Vagina (tissue), 2 donors: Measurements from ENCODE around the gene ERCC6L2. TPM values are rescaled to one million over a fixed set of nuclear protein-coding genes. Genes with fewer than 3 reads are reported as not detected.

Source experiments
- DNase-seq, 2 donors: peaks; one replicate each; pipeline ENCODE4 v3.0.0-alpha.2; 2017; ENCODE audit errors: extremely low spot score in 2 of 2
- H3K27ac ChIP-seq: fragments of 200-600 bp; sonication (generic); one replicate; pipeline ENCODE4 v1.5.1; 2019
- H3K27me3 ChIP-seq: fragments of 200-600 bp; sonication (generic); one replicate; pipeline ENCODE4 v1.5.1; 2019
- H3K36me3 ChIP-seq, 2 donors: fragments of 200-600 bp; sonication (generic); one replicate each; pipeline ENCODE4 v1.5.1; 2017 to 2019
- H3K4me1 ChIP-seq: fragments of 200-600 bp; sonication (generic); one replicate; pipeline ENCODE4 v1.5.1; 2019
- H3K4me3 ChIP-seq, 2 donors: fragments of 200-600 bp; sonication (generic); 1 replicate in 1 of 2; 2 replicates in 1 of 2; pipeline ENCODE4 v1.5.1; 2016 to 2019
- H3K9me3 ChIP-seq: fragments of 200-600 bp; sonication (generic); one replicate; pipeline ENCODE4 v1.5.1; 2019
- CTCF ChIP-seq, 3 experiments: fragments of 450-650 bp in 2 of 3; fragments of 200-600 bp in 1 of 3; sonication (generic) in 1 of 3; IDR thresholded peaks; one replicate each; pipeline ENCODE4 v1.5.1; 2017 to 2019; ENCODE audit warnings: antibody characterized with exemption in 3 of 3, mild to moderate bottlenecking in 2 of 3, moderate library complexity in 2 of 3
- POLR2A ChIP-seq, 2 donors: fragments of 450-650 bp; IDR thresholded peaks; one replicate each; pipeline ENCODE4 v1.6.1; 2017; ENCODE audit warnings: antibody characterized with exemption in 2 of 2, mild to moderate bottlenecking in 2 of 2, moderate library complexity in 2 of 2
- POLR2AphosphoS5 ChIP-seq, 2 donors: sonication (generic); formaldehyde crosslinking; IDR thresholded peaks; one replicate each; pipeline ENCODE4 v1.9.0; 2017; ENCODE audit warnings: antibody characterized with exemption in 2 of 2, mild to moderate bottlenecking in 2 of 2, low read depth in 1 of 2; ENCODE audit not compliant: insufficient read depth in 1 of 2
- intact Hi-C: fragments of 100-400 bp; cut with DNase I; formaldehyde crosslinking; loops from one replicate; pipeline ENCODE4 v1.15.1; 2023
- total RNA-seq: library from RNA; depleted of rRNA; stranded (reverse); fragments of >200 nt; gene quantifications from one replicate; pipeline ENCODE4 v1.2.3, GENCODE V29; 2016

Gene ERCC6L2
- 59.2 TPM for total RNA-seq

- no peak within 1 kb of the TSS for H3K4me3 ChIP-seq
These were observed at the start of gene ERCC6L2 for GRCh38 chr9:95875305-95876137. ERCC6L2 (plus strand) TSS chr9:95875691; CDS start chr9:95876039, 348 bp downstream.

DNA sequence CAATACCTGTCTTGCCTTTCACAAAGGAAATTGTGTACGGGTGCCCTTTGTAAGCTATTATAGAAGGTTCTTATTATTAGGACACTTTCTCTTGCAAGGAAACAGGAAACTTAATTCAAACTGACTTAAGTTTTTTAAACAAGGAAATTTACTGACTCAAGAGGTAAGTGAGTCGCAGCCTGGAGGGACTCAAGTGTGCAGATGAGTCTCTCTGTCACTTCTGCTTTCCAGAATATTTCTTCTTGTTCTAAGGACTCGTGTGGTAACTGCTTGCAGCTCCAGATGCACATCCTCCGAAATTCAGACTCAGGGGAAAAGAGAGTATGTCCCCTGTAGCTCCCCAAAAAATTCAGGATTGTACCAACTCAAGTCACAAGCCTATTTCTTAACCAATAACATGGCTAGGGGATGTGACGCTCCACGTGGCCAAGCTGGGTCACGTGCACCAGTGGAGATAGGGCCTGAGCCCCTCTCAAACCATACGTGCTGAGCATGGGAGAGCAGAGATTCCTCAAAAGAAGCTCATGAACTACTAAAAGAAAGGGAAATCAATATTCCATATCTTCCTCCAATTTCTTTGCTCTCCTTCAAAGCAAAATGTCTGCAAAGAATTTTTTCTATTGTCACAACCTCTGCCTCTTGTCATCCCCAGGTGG lies 49.2 kb upstream of the ERCC6L2 start:
- TF ChIP-seq CTCF (IDR thresholded peaks at IDR 0.05): no peak
- no peak for TF ChIP-seq POLR2AphosphoS5 (IDR thresholded peaks at IDR 0.05; ENCODE audit: insufficient read depth in 1 of 2, low read depth in 1 of 2)
- no peak for TF ChIP-seq POLR2A (IDR thresholded peaks at IDR 0.05)

More at GRCh38 chr9:95875305-95876137, at the start of gene ERCC6L2:
- Histone ChIP-seq H3K36me3 (peaks cover 0 to 2% of the 10 kb centered on the region in 2 donors), H3K27ac (no peak within 1 kb of the TSS), H3K9me3 (no peaks in the 10 kb centered on the region), H3K4me1 (peaks cover 26% of the 10 kb centered on the region), H3K27me3 (no peaks in the 10 kb centered on the region)
- intact Hi-C loops: loop anchor here (5.0 kb wide), 1 partner anchor 368 kb away; no protein-coding TSS in a partner anchor
- TF ChIP-seq CTCF (IDR thresholded peaks at IDR 0.05) (peak in 1 of 3 experiments; percentile 13), POLR2AphosphoS5 (IDR thresholded peaks at IDR 0.05; ENCODE audit: insufficient read depth in 1 of 2, low read depth in 1 of 2) (peak; percentile 40 to 92), POLR2A (IDR thresholded peaks at IDR 0.05) (peak in 1 of 2 donors; percentile 57)
- peak in 1 of 2 donors; percentile 93 for DNase-seq

DNA sequence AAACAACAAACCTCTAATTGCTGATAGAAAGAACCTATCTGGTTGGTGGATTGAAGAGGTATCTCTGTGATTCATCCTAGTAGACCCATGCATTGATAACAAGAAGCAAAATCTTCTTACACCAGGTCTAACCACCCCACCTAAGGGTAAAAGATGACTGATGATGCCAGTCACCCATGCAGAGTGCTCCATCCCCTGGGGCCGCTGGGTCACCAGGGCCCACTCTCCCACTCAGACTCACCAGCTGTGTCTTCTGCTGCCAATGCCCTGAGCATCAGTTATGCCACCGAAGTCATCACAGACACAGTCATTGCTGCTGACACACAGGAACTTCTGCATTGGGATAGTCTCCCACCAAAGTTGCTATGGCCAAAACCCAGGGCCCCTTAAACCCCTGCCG lies 44.7 kb upstream of the ERCC6L2 start:
- intact Hi-C loops: no loop called here
- Histone ChIP-seq H3K27me3 (no peaks in the 10 kb centered on the region), H3K4me3 (no peak overlapping the region), H3K27ac (no peak overlapping the region), H3K9me3 (no peaks in the 10 kb centered on the region), H3K36me3 (no peaks in the 10 kb centered on the region), H3K4me1 (peaks cover 15% of the 10 kb centered on the region)
- no peak for DNase-seq
- TF ChIP-seq CTCF (IDR thresholded peaks at IDR 0.05) (no peak), POLR2A (IDR thresholded peaks at IDR 0.05) (no peak), POLR2AphosphoS5 (IDR thresholded peaks at IDR 0.05; ENCODE audit: insufficient read depth in 1 of 2, low read depth in 1 of 2) (no peak)

More for the DNA sequence above, 49.2 kb upstream of the ERCC6L2 start:
- intact Hi-C loops: no loop called here
- H3K4me1 ChIP-seq: peaks cover 13% of the 10 kb centered on the region
- H3K9me3 ChIP-seq: no peaks in the 10 kb centered on the region
- no peaks in the 10 kb centered on the region for H3K36me3 ChIP-seq
- no peak for DNase-seq
- H3K27me3 ChIP-seq: no peaks in the 10 kb centered on the region
- no peak overlapping the region for H3K27ac ChIP-seq
- no peak overlapping the region for H3K4me3 ChIP-seq

- no peak for DNase-seq
- intact Hi-C loops: no loop called here
- Histone ChIP-seq H3K4me1 (peaks cover 16% of the 10 kb centered on the region), H3K4me3 (no peak overlapping the region), H3K27me3 (no peaks in the 10 kb centered on the region), H3K36me3 (no peaks in the 10 kb centered on the region), H3K27ac (no peak overlapping the region), H3K9me3 (no peaks in the 10 kb centered on the region)
- TF ChIP-seq CTCF (IDR thresholded peaks at IDR 0.05) (no peak), POLR2A (IDR thresholded peaks at IDR 0.05) (no peak), POLR2AphosphoS5 (IDR thresholded peaks at IDR 0.05; ENCODE audit: insufficient read depth in 1 of 2, low read depth in 1 of 2) (no peak)
These were observed 43.7 kb upstream of the ERCC6L2 start for GRCh38 chr9:95831810-95832209.
